ENCODE results near the gene ENO3. TPM values are rescaled to one million over a fixed set of nuclear protein-coding genes. Genes with fewer than 3 reads are reported as not detected.

Gene ENO3
- total and polyA plus RNA-seq, 10 of the 15 experiments (the other 5 are each of a cell fraction or from before 2014, with no cell fraction given) = 6.8 to 28.4 (median 17.0) TPM

GRCh38 chr17:5002121-5002788 is 51.3 kb downstream of the ENO3 start:
- no peak overlapping the region for H3K27ac ChIP-seq (ENCODE audit: control insufficient read depth, insufficient read depth)
- POLR2A ChIA-PET = no interaction called here
- ATAC-seq (no peak), DNase-seq (ENCODE audit: low read depth, low spot score) (no peak), FAIRE-seq (no peak)
- no peaks in the 10 kb centered on the region for H3K9me3 ChIP-seq (replicated peaks; ENCODE audit: control insufficient read depth, insufficient read depth, low read length)
- H4K20me1 ChIP-seq (ENCODE audit: control insufficient read depth, insufficient read depth) = no peaks in the 10 kb centered on the region
- peaks cover 28 to 34% of the 10 kb centered on the region in 2 experiments for H3K36me3 ChIP-seq (ENCODE audit: control insufficient read depth in 2 of 2, insufficient read depth in 2 of 2, low read length in 1 of 2)
- CTCF ChIA-PET = interaction anchor here (1.2 kb wide), 1 partner anchor 13 kb away, joined by 3 read pairs; no protein-coding TSS in a partner anchor
- no TSS peak for BruUV-seq (replicated peaks)
- peaks cover 25% of the 10 kb centered on the region for H3K79me2 ChIP-seq (ENCODE audit: control insufficient read depth, insufficient read depth, low read length)
- in situ Hi-C loops (cut with MboI) (no loop called here), intact Hi-C loops (cut with micrococcal nuclease; ENCODE audit: unreplicated experiment) (no loop called here)
- no peak for TF ChIP-seq NR2C1 (IDR thresholded peaks at IDR 0.05)
- TF ChIP-seq ELK1 (IDR thresholded peaks at IDR 0.05; ENCODE audit: low read depth, low read length) = no peak
- TF ChIP-seq SRF (IDR thresholded peaks at IDR 0.05; ENCODE audit: low read depth in 2 of 2, low read length in 2 of 2) = 0 out of 4 replicates have a peak, but pooled peaks of 1 of the 2 experiments have one; percentile 8
- no peak for TF ChIP-seq ATF7 (IDR thresholded peaks at IDR 0.05; ENCODE audit: low read depth)
- TF ChIP-seq ZSCAN29 (IDR thresholded peaks at IDR 0.05) = no peak
- no peak for TF ChIP-seq RBBP5 (conservative IDR thresholded peaks at IDR 0.05)
- no peak for TF ChIP-seq USF1 (IDR thresholded peaks at IDR 0.05; ENCODE audit: borderline replicate concordance, extremely low read length, insufficient read depth, low read depth, low read length)
- no peak for TF ChIP-seq ZNF384 (IDR thresholded peaks at IDR 0.05; ENCODE audit: borderline replicate concordance, low read depth, low read length)
- no peak for TF ChIP-seq SIX5 (IDR thresholded peaks at IDR 0.05; ENCODE audit: low read depth, low read length, severe bottlenecking)
- WGBS (ENCODE audit: insufficient coverage, insufficient replicate concordance, low lambda C conversion rate, missing lambda C conversion rate) = 97% methylated on average over 20 of the region's 20 CpGs
- H3K4me3 ChIP-seq = no peak overlapping the region
- H3K4me2 ChIP-seq (ENCODE audit: control insufficient read depth, insufficient read depth) = no peak overlapping the region
- H3K4me1 ChIP-seq (ENCODE audit: control insufficient read depth, insufficient read depth, low read length) = peaks cover 7% of the 10 kb centered on the region
- RAD21 ChIA-PET (ENCODE audit: unreplicated experiment) = no interaction called here
- no peak overlapping the region for H2AFZ ChIP-seq (ENCODE audit: control insufficient read depth, low read depth, low read length)
- no peak overlapping the region for H3K9ac ChIP-seq (ENCODE audit: control insufficient read depth, insufficient read depth, low read length)
- no peaks in the 10 kb centered on the region for H3K27me3 ChIP-seq (replicated peaks in 1 of 2; ENCODE audit: control insufficient read depth in 2 of 2, insufficient read depth in 2 of 2, low read length in 1 of 2)
- SMC1A ChIA-PET (ENCODE audit: uncharacterized antibody, unreplicated experiment) = interaction anchor here (0.9 kb wide), 1 partner anchor 60 kb away, joined by 3 read pairs; no protein-coding TSS in a partner anchor
